ENCODE data around the gene NRXN2.

Gene NRXN2

DNA sequence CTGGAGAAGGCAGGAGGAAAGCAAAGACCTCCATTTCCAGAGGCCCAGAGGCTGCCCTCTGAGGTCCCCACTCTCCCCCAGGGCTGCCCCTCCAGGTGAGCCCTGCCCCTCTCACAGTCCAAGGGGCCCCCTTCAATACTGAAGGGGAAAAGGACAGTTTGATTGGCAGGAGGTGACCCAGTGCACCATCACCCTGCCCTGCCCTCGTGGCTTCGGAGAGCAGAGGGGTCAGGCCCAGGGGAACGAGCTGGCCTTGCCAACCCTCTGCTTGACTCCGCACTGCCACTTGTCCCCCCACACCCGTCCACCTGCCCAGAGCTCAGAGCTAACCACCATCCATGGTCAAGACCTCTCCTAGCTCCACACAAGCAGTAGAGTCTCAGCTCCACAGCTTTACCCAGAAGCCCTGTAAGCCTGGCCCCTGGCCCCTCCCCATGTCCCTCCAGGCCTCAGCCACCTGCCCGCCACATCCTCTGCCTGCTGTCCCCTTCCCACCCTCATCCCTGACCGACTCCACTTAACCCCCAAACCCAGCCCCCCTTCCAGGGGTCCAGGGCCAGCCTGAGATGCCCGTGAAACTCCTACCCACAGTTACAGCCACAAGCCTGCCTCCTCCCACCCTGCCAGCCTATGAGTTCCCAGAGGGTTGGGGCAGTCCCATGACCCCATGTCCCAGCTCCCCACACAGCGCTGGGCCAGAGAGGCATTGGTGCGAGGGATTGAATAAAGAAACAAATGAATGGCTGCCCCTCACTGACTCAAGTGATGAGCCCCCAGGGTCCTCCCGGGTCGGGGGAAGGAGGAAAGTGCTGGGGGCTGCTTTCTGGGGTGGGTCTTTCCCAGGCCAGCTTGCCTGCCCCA is 121.2 kb downstream of the NRXN2 start:
- H3K4me2 ChIP-seq (ENCODE audit: low read depth, low read length), result no peak overlapping the region
- no peaks in the 10 kb centered on the region for H3F3A ChIP-seq (ENCODE audit: insufficient read depth, low read length)
- H3K36me3 ChIP-seq (replicated peaks; ENCODE audit: insufficient read depth, low read length), result no peaks in the 10 kb centered on the region

DNA sequence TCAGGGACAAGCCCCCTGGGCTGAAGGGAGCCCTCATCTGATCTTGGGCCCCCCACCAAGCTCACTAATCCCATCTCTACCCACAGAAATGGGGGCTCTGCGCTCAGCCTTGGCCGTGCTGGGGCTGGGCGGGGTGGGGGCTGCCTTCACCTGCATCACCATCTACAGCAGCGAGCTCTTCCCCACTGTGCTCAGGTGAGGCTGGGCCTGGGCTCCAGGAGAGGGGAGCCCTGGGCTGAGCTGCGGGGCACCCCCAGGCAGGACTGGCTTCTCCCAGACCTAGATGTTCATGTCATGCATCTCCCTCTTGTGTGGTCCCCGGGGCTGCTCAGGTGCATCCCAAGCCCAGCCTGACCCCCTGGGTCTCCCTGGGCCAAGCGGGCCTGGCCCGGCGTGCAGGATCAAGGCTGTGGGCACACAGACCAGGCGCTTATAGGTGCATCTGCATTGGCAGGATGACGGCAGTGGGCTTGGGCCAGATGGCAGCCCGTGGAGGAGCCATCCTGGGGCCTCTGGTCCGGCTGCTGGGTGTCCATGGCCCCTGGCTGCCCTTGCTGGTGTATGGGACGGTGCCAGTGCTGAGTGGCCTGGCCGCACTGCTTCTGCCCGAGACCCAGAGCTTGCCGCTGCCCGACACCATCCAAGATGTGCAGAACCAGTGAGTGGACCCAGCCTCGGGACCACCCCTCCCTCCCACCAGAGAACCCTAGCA is 122.6 kb downstream of the NRXN2 start:
- peaks cover 83% of the 10 kb centered on the region for H3K27me3 ChIP-seq (replicated peaks; ENCODE audit: insufficient read depth, low read length)
- H3F3A ChIP-seq (ENCODE audit: insufficient read depth, low read length), result no peaks in the 10 kb centered on the region
- H3K4me3 ChIP-seq (ENCODE audit: low read length), result no peak overlapping the region
- H3K4me1 ChIP-seq (ENCODE audit: low read length), result no peaks in the 10 kb centered on the region
- no peaks in the 10 kb centered on the region for H3K36me3 ChIP-seq (replicated peaks; ENCODE audit: insufficient read depth, low read length)
- no peak for DNase-seq
- H3K9me3 ChIP-seq (replicated peaks; ENCODE audit: insufficient read depth, low read length), result no peaks in the 10 kb centered on the region
- H3K79me2 ChIP-seq (ENCODE audit: low read length), result no peaks in the 10 kb centered on the region
- H3K9me2 ChIP-seq (replicated peaks; ENCODE audit: insufficient read depth, low read length), result no peaks in the 10 kb centered on the region
- H2AFZ ChIP-seq (ENCODE audit: low read length), result no peak overlapping the region
- no peak overlapping the region for H3K9ac ChIP-seq (ENCODE audit: low read length)
- no peak overlapping the region for H3K4me2 ChIP-seq (ENCODE audit: low read depth, low read length)
- no peak overlapping the region for H3K27ac ChIP-seq (ENCODE audit: low read length)
- no peaks in the 10 kb centered on the region for H4K20me1 ChIP-seq (ENCODE audit: insufficient read depth, low read length)
- TF ChIP-seq, protein P1, sequence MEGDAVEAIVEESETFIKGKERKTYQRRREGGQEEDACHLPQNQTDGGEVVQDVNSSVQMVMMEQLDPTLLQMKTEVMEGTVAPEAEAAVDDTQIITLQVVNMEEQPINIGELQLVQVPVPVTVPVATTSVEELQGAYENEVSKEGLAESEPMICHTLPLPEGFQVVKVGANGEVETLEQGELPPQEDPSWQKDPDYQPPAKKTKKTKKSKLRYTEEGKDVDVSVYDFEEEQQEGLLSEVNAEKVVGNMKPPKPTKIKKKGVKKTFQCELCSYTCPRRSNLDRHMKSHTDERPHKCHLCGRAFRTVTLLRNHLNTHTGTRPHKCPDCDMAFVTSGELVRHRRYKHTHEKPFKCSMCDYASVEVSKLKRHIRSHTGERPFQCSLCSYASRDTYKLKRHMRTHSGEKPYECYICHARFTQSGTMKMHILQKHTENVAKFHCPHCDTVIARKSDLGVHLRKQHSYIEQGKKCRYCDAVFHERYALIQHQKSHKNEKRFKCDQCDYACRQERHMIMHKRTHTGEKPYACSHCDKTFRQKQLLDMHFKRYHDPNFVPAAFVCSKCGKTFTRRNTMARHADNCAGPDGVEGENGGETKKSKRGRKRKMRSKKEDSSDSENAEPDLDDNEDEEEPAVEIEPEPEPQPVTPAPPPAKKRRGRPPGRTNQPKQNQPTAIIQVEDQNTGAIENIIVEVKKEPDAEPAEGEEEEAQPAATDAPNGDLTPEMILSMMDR (IDR thresholded peaks at IDR 0.05; ENCODE audit: low read length), result no peak
- TF ChIP-seq EZH2phosphoT487 (IDR thresholded peaks at IDR 0.05; ENCODE audit: low read length) (no peak), EZH2 (optimal IDR thresholded peaks at IDR 0.05; ENCODE audit: low read depth, low read length) (no peak)

More for the DNA sequence above, 121.2 kb downstream of the NRXN2 start:
- TF ChIP-seq EZH2 (optimal IDR thresholded peaks at IDR 0.05; ENCODE audit: low read depth, low read length) (no peak), EZH2phosphoT487 (IDR thresholded peaks at IDR 0.05; ENCODE audit: low read length) (no peak)
- TF ChIP-seq, protein P1 (IDR thresholded peaks at IDR 0.05; ENCODE audit: low read length), result no peak
- DNase-seq, result no peak
- H2AFZ ChIP-seq (ENCODE audit: low read length), result no peak overlapping the region
- H3K27ac ChIP-seq (ENCODE audit: low read length), result no peak overlapping the region
- H3K4me1 ChIP-seq (ENCODE audit: low read length), result no peaks in the 10 kb centered on the region
- no peaks in the 10 kb centered on the region for H3K79me2 ChIP-seq (ENCODE audit: low read length)
- H3K4me3 ChIP-seq (ENCODE audit: low read length), result no peak overlapping the region
- no peaks in the 10 kb centered on the region for H3K9me3 ChIP-seq (replicated peaks; ENCODE audit: insufficient read depth, low read length)
- no peak overlapping the region for H3K9ac ChIP-seq (ENCODE audit: low read length)
- peaks cover 91% of the 10 kb centered on the region for H3K27me3 ChIP-seq (replicated peaks; ENCODE audit: insufficient read depth, low read length)
- H3K9me2 ChIP-seq (replicated peaks; ENCODE audit: insufficient read depth, low read length), result no peaks in the 10 kb centered on the region
- no peaks in the 10 kb centered on the region for H4K20me1 ChIP-seq (ENCODE audit: insufficient read depth, low read length)

- no peaks in the 10 kb centered on the region for H3K79me2 ChIP-seq (ENCODE audit: low read length)
- no peak overlapping the region for H2AFZ ChIP-seq (ENCODE audit: low read length)
- TF ChIP-seq, protein P1 (IDR thresholded peaks at IDR 0.05; ENCODE audit: low read length), result no peak
- TF ChIP-seq EZH2phosphoT487 (IDR thresholded peaks at IDR 0.05; ENCODE audit: low read length) (no peak), EZH2 (optimal IDR thresholded peaks at IDR 0.05; ENCODE audit: low read depth, low read length) (no peak)
- no peaks in the 10 kb centered on the region for H3K9me2 ChIP-seq (replicated peaks; ENCODE audit: insufficient read depth, low read length)
- H3K9ac ChIP-seq (ENCODE audit: low read length), result no peak overlapping the region
- H3K27me3 ChIP-seq (replicated peaks; ENCODE audit: insufficient read depth, low read length), result peaks cover 76% of the 10 kb centered on the region
- no peaks in the 10 kb centered on the region for H4K20me1 ChIP-seq (ENCODE audit: insufficient read depth, low read length)
- H3K4me2 ChIP-seq (ENCODE audit: low read depth, low read length), result no peak overlapping the region
- H3K4me3 ChIP-seq (ENCODE audit: low read length), result no peak overlapping the region
- no peak for DNase-seq
- H3F3A ChIP-seq (ENCODE audit: insufficient read depth, low read length), result no peaks in the 10 kb centered on the region
- no peak overlapping the region for H3K27ac ChIP-seq (ENCODE audit: low read length)
- H3K36me3 ChIP-seq (replicated peaks; ENCODE audit: insufficient read depth, low read length), result no peaks in the 10 kb centered on the region
- H3K9me3 ChIP-seq (replicated peaks; ENCODE audit: insufficient read depth, low read length), result no peaks in the 10 kb centered on the region
- H3K4me1 ChIP-seq (ENCODE audit: low read length), result no peaks in the 10 kb centered on the region
Observed at GRCh38 chr11:64599698-64600211, 123.2 kb downstream of the NRXN2 start.

Data from MM.1S (cell line).